PC-9 (cell line): ENCODE results near the gene ELOVL4. TPM values are rescaled to one million over a fixed set of nuclear protein-coding genes. Genes with fewer than 3 reads are reported as not detected.

Experiments
- BruUV-seq: library from RNA; stranded (reverse); fragments of 400-500 nt; replicated peaks from 2 replicates; lab custom pipeline; 2021; lab: Mats Ljungman, UMichigan
- CTCF ChIA-PET: fragments of 300-600 bp; sonication (Branson Sonifier 250); formaldehyde crosslinking; loops from one replicate; lab custom pipeline; 2022; ENCODE audit warnings: antibody characterized with exemption; lab: Charles Lee
- POLR2A ChIA-PET: fragments of 300-600 bp; sonication (Branson Sonifier 250); formaldehyde crosslinking; loops from one replicate; lab custom pipeline; 2022; ENCODE audit warnings: antibody characterized with exemption; ENCODE audit not compliant: unreplicated experiment; lab: Charles Lee
- DNase-seq, 2 experiments: peaks; one replicate each; pipeline versions ENCODE4 v3.0.0 to v3.0.0-alpha.2; 2015 to 2022; ENCODE audit warnings: mixed read lengths in 1 of 2
- H2AFZ ChIP-seq: fragments of 200-600 bp; sonication (generic); 2 replicates; pipeline ENCODE4 v1.8.1; 2017; ENCODE audit warnings: antibody characterized with exemption
- H3F3A ChIP-seq: fragments of 200-600 bp; sonication (generic); 2 replicates; pipeline ENCODE4 v1.8.1; 2017; ENCODE audit warnings: antibody characterized with exemption, mild to moderate bottlenecking, low read depth; ENCODE audit not compliant: insufficient read depth
- H3K27ac ChIP-seq: fragments of 200-600 bp; sonication (generic); 2 replicates; pipeline ENCODE4 v1.6.1; 2016; ENCODE audit warnings: mixed run types
- H3K27me3 ChIP-seq: fragments of 200-600 bp; sonication (generic); 2 replicates; pipeline ENCODE4 v1.6.1; 2016; ENCODE audit warnings: low read depth, mixed run types; ENCODE audit not compliant: insufficient read depth
- H3K36me3 ChIP-seq: fragments of 200-600 bp; sonication (generic); 2 replicates; pipeline ENCODE4 v1.6.1; 2016; ENCODE audit warnings: low read depth, mixed run types
- H3K4me1 ChIP-seq: fragments of 200-600 bp; sonication (generic); replicated peaks from 2 replicates; pipeline ENCODE4 v1.6.1; 2016; ENCODE audit warnings: mixed run types; ENCODE audit not compliant: insufficient read depth
- H3K4me2 ChIP-seq: fragments of 200-600 bp; sonication (generic); 2 replicates; pipeline ENCODE4 v1.6.1; 2017; ENCODE audit warnings: mixed run types
- H3K4me3 ChIP-seq: fragments of 200-600 bp; sonication (generic); 2 replicates; pipeline ENCODE4 v1.6.1; 2016; ENCODE audit warnings: mixed run types
- H3K79me2 ChIP-seq: fragments of 200-600 bp; sonication (generic); 2 replicates; pipeline ENCODE4 v1.6.1; 2017; ENCODE audit warnings: low read depth, mixed run types
- H3K9me2 ChIP-seq: fragments of 200-600 bp; sonication (generic); 2 replicates; pipeline ENCODE4 v1.8.1; 2017; ENCODE audit warnings: mild to moderate bottlenecking; ENCODE audit not compliant: insufficient read depth
- H3K9me3 ChIP-seq: fragments of 200-600 bp; sonication (generic); 2 replicates; pipeline ENCODE4 v1.8.1; 2016; ENCODE audit warnings: low read depth; ENCODE audit not compliant: insufficient read depth
- H4K20me1 ChIP-seq: fragments of 200-600 bp; sonication (generic); 2 replicates; pipeline ENCODE4 v1.8.1; 2017; ENCODE audit not compliant: insufficient read depth
- EZH2 ChIP-seq: fragments of 200-600 bp; sonication (generic); IDR thresholded peaks from 2 replicates; pipeline ENCODE4 v1.8.0; 2017; ENCODE audit warnings: antibody characterized with exemption, low read depth
- intact Hi-C: fragments of 100-400 bp; cut with micrococcal nuclease; formaldehyde crosslinking; loops from one replicate; pipeline ENCODE4 v1.10.0; 2022; ENCODE audit not compliant: unreplicated experiment
- total RNA-seq: library from RNA; stranded (reverse); gene quantifications from 2 replicates; pipeline ENCODE4 v1.2.3, GENCODE V29; 2021
- TF ChIP-seq, protein P1 (sequence below): fragments of 200-600 bp; sonication (generic); conservative IDR thresholded peaks from 2 replicates; pipeline ENCODE4 v1.6.1; 2017; ENCODE audit warnings: mixed run types, antibody characterized with exemption, mild to moderate bottlenecking, moderate library complexity

ELOVL4 gene
- total RNA-seq, 1 experiment from 2014 or later, result not detected

DNA sequence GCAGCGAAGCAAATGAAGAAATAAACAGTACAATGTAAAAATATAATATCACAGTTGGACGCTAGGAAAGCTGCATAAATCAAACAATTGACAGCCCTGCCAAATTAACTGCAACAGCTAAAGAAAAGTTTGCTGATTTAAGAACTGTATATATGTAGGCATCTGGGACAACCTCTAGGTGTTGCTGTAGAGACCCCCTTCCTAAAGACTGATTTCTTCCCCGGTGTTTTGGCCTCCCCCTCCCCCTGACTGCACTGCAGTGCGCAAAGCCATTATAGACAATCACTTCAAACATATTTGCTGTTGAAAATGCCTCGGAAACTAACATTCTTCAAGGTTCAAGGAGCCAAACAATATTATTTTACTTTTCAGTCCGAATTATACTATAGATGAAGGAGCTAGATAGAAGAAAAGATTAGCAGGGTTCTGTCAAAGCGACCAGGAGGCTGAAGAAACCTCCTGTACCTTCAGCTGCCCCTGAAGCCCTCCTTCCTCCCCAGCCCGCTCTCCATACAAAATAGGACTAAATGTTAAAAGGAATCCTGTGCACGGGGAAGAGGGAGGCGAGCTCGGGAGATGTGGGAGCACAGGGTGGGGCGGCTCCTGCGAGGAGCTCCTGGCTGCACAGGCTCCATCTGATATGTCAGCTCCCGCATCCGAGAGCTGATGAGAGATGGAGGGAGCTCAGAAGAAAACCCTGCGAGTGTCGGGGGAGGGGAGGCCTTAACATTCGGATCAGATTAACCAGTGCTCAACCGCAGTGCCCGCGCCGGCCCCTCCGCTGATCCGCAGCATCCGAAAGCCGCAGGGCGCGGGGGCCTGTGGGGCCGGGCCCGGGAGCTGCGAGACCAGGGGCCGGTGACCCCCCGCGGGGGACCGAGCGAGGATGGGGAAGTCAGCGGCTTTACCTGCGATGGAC, 822 bp downstream of the ELOVL4 start:
- no TSS peak for BruUV-seq
- no peak for DNase-seq
- no peaks in the 10 kb centered on the region for H3F3A ChIP-seq
- no peaks in the 10 kb centered on the region for H4K20me1 ChIP-seq
- H3K27me3 ChIP-seq, result no peaks in the 10 kb centered on the region
- no peak overlapping the region for H3K4me2 ChIP-seq
- intact Hi-C loops, result loop anchor here (5.0 kb wide), 1 partner anchor 146 kb away; no protein-coding TSS in a partner anchor
- H3K4me3 ChIP-seq, result no peak overlapping the region
- POLR2A ChIA-PET, result no interaction called here
- no peaks in the 10 kb centered on the region for H3K9me2 ChIP-seq
- H3K79me2 ChIP-seq, result no peaks in the 10 kb centered on the region
- no peaks in the 10 kb centered on the region for H3K9me3 ChIP-seq
- TF ChIP-seq, protein P1, sequence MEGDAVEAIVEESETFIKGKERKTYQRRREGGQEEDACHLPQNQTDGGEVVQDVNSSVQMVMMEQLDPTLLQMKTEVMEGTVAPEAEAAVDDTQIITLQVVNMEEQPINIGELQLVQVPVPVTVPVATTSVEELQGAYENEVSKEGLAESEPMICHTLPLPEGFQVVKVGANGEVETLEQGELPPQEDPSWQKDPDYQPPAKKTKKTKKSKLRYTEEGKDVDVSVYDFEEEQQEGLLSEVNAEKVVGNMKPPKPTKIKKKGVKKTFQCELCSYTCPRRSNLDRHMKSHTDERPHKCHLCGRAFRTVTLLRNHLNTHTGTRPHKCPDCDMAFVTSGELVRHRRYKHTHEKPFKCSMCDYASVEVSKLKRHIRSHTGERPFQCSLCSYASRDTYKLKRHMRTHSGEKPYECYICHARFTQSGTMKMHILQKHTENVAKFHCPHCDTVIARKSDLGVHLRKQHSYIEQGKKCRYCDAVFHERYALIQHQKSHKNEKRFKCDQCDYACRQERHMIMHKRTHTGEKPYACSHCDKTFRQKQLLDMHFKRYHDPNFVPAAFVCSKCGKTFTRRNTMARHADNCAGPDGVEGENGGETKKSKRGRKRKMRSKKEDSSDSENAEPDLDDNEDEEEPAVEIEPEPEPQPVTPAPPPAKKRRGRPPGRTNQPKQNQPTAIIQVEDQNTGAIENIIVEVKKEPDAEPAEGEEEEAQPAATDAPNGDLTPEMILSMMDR, result no peak
- TF ChIP-seq EZH2, result no peak
- no peaks in the 10 kb centered on the region for H3K36me3 ChIP-seq
- CTCF ChIA-PET, result interaction anchor here (0.6 kb wide), 1 partner anchor 97 kb away, joined by 4 read pairs; no protein-coding TSS in a partner anchor
- H3K27ac ChIP-seq, result no peak overlapping the region
- H2AFZ ChIP-seq, result no peak overlapping the region
- H3K4me1 ChIP-seq, result no peaks in the 10 kb centered on the region

- Histone ChIP-seq H3K27ac (no peak overlapping the region), H3K27me3 (no peaks in the 10 kb centered on the region), H4K20me1 (no peaks in the 10 kb centered on the region), H3F3A (no peaks in the 10 kb centered on the region), H3K4me3 (no peak overlapping the region), H3K9me3 (no peaks in the 10 kb centered on the region), H3K4me1 (no peaks in the 10 kb centered on the region), H3K79me2 (no peaks in the 10 kb centered on the region), H3K9me2 (no peaks in the 10 kb centered on the region), H3K4me2 (no peak overlapping the region), H3K36me3 (no peaks in the 10 kb centered on the region), H2AFZ (no peak overlapping the region; the same call in 1 of the 2 replicates)
- TF ChIP-seq, protein P1, result no peak
- no peak for TF ChIP-seq EZH2
- POLR2A ChIA-PET, result interaction anchor here (0.5 kb wide), 1 partner anchor 57 kb away, joined by 3 read pairs; no protein-coding TSS in a partner anchor
- intact Hi-C loops, result no loop called here
- DNase-seq, result no peak
- CTCF ChIA-PET, result no interaction called here
- BruUV-seq, result no TSS peak
Measured at GRCh38 chr6:79943133-79943532, 4.2 kb downstream of the ELOVL4 start.

- TF ChIP-seq, protein P1, result no peak
- TF ChIP-seq EZH2, result no peak
- Histone ChIP-seq H3K4me2 (no peak overlapping the region), H3K4me1 (no peaks in the 10 kb centered on the region), H3K27me3 (no peaks in the 10 kb centered on the region), H3F3A (no peaks in the 10 kb centered on the region), H3K4me3 (no peak overlapping the region), H4K20me1 (no peaks in the 10 kb centered on the region), H3K27ac (no peak overlapping the region), H3K79me2 (no peaks in the 10 kb centered on the region), H3K36me3 (no peaks in the 10 kb centered on the region), H2AFZ (no peak overlapping the region), H3K9me2 (no peaks in the 10 kb centered on the region), H3K9me3 (no peaks in the 10 kb centered on the region)
- intact Hi-C loops, result no loop called here
- DNase-seq, result no peak
- ChIA-PET POLR2A (no interaction called here), CTCF (no interaction called here)
- no TSS peak for BruUV-seq
Measured at GRCh38 chr6:79941489-79942151, 5.7 kb downstream of the ELOVL4 start.
